Activated T-cell treated with anti-CD3 and anti-CD28 coated beads for 4 hours (primary cell): ENCODE measurements around the gene LDHD.

Experiments
- DNase-seq: peaks from one replicate; pipeline ENCODE4 v3.0.0-alpha.2; 2020

LDHD gene

DNA sequence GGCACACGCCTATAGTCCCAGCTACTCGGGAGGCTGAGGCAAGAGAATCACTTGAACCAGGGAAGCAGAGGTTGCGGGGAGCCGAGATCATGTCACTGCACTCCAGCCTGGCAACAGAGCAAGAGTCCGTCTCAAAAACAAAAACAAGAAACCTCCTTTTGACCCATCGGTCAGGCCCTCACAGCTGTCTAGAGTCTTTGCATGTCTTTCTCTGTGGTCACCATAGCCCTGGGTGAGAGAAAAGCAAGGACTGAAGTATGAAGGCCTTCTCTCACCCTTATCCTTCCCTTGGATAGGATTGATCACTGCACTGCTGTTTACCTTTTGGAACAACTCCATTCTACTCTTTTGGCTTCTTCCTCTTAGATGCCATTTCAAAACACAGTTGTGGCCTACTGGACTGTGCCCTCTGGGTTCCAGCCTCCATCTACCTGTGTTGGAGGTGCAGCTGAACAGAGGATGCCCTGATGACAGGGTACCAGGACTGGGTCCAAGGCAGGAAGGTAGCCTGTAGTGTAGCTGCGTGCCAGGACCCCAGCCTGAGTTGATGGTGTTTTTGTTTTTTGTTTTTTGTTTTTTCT lies 37.1 kb downstream of the LDHD start:
- DNase-seq, result no peak

DNA sequence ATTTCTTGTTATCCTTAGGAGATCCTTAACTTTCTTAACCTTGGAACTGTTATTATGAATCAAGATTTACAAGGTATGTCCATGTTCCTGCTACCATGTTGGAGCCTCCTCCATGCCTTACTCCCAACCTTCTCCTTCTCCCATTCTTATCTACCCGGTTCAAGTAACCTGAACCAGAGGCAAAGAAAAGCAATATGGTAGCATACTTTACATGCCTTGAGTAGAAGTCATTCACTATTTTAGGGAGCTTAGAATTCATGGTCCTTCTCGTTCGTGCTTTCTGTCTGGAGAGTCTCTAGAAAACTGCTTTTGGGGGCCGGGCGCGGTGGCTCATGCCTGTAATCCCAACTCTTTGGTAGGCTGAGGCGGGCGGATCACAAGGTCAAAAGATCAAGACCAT lies 37.7 kb downstream of the LDHD start:
- DNase-seq, result no peak

DNA sequence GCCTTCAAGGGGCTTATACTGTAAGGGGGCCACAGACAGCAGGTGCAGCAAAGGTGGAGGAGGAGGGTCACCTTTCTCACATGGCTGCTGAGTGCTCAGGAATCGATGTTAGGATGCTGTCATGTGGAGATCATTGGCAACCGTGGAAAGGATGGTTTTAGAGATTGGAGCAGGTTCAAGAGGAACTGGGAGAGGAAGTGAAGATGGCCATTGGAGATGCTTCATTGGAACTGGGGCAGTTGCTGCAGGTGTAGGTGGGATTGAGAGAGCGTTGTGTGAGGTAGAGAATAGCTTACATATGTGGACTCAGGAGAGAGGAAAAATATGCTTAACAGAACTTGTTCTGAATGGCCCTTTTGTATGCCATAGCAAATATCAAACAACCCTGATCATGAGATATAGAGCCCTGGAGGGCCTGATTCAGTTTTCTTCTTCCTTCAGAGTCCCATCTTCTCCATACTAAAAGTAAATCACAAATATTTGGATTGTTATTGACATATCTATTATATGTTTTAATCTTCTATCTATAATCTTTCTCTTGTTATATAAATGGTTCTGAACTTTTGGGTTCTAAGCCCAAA lies 40.8 kb downstream of the LDHD start:
- no peak for DNase-seq

DNA sequence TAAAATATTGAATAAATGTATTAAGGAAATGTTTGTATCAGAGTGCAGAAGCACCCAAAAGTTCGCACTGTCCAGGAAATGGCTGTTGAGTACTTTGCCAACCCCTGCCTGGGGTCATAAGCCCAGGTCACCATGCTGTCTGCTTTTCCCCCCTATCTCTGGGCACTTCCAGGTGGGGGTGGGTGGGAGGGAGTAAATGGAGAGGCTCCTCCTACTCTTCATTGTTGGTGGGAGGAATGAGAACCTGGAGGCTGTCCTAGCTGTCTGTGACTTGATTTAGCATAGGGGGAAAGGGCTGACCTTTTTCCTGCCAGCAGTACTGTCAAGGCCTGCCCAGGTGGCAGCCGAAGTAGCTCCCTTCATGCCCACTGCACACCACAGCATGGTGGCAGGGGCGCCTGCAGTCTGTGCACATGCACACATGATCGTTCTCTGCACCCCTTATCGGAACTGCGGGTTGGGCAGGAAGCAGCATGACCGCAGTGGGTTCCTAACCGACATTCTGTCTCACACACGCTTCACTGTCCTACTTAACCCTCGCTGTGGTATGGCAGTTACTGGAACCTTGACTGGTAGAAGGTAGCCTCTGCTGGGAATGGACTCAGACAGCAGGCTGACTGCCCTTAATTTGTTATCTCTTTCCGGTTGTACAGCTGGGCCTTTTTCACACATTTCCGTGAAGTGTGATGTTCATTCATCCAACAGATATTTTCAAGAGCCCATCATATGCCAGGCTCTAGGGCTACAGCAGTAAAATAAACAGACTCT lies 41.5 kb downstream of the LDHD start:
- peak; percentile 45 for DNase-seq

DNA sequence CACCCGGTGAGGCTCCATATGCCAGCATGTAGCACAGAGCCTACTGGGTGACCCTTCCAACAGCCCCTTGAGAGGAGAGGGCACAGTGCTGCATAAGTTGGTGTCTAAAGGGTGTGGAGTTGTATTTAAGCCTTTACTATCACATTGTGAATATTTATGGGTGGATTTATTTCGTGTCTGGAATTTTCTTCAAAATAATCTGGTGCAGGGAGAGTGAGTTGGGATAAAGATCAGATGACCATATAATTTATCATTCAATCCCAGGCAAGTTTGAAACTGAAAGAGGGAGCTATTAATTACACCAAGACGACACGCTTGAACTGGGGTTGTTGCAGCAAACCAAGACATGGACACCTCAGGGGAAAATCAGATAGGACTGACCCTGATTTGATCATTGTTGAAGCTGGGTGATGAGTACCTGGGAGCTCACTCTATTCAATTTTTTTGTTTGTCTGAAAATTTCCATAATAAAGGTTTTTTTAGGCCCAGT lies 42.2 kb downstream of the LDHD start:
- DNase-seq, result no peak

DNA sequence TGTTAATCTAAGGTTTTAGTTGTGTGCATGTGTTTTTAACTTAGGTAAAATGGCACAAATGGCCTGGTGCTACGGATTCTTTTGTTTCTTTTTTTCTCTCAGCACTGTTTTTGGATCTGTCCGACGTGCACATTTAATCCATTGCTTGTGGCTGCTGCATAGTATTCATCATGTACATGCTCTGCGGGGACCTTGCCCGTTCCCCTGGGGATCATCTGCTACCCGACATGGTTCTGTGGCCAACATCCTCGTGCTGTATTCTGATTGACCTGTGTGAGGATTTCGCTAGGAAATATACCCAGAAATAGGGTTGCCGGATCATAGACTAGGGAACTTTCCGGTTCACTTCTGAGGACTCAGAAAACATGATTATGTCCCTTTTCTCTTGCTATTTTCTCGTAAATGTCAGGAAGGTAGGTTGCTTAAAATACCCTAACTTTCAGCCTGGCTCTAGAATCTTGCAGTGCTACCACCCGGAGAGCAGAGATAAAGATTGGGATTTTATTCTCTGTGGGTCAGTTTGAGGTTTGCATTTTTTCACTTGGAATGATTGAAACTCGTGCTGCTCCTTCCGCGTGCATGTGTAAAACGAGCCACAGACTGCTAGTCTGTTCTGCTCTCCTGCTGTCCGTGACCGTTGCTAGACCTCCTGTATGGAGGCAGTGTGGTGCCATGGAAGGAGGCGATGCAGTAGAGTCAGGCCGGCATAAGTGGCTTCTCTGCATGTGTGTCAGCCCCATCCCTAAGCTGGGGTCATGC lies 42.9 kb downstream of the LDHD start:
- no peak for DNase-seq

DNA sequence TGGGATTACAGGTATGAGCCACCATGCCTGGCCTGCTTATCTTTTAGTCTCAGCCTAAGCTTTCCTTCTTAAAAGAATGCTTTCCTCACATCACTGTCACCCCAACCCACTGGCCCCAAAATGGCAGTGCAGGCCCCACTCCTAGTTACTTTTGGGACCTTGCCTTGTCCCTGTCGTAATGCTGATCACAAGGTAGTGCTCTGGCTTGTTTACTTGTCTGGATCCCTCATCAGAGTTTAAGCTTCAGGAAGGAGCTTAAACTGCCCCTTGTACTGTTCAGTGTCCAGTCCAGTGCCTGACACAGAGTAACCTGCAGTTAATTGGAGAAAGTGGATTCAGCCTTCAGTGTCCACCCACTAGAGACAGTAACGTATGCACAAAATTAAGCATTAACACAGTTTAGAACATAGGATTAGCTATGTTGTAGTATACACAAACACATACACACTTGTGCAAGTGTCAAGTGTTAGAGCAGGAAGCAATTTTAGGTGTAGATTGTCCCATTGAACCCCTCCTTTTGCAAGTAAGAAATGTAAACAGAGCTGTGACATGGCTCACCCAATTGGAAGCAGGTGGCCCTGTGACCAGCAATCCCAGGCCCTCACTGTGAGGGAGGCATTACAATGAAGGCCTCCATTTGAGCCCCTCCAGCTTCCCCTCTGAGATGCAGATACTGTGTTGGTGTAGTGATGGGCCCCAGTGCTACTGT lies 44.2 kb downstream of the LDHD start:
- no peak for DNase-seq

DNA sequence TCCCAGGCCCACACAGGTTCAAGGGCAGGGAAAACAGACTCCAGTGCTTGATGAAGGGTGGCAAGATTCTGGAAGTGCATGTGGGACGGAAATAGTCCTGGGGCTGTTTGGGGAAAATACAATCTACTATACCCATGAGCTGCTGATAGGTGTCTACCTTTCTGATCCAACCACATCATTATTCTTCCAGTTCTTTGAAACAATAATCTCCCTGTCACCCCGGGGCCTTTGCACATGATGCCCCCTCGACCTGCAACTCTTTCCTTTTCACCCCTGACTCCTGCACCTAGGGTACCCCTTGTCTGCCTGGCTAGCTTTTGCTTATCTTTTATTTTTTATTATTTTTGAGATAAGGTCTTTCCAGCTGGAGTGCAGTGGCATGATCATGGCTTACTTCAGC lies 45.0 kb downstream of the LDHD start:
- no peak for DNase-seq

DNA sequence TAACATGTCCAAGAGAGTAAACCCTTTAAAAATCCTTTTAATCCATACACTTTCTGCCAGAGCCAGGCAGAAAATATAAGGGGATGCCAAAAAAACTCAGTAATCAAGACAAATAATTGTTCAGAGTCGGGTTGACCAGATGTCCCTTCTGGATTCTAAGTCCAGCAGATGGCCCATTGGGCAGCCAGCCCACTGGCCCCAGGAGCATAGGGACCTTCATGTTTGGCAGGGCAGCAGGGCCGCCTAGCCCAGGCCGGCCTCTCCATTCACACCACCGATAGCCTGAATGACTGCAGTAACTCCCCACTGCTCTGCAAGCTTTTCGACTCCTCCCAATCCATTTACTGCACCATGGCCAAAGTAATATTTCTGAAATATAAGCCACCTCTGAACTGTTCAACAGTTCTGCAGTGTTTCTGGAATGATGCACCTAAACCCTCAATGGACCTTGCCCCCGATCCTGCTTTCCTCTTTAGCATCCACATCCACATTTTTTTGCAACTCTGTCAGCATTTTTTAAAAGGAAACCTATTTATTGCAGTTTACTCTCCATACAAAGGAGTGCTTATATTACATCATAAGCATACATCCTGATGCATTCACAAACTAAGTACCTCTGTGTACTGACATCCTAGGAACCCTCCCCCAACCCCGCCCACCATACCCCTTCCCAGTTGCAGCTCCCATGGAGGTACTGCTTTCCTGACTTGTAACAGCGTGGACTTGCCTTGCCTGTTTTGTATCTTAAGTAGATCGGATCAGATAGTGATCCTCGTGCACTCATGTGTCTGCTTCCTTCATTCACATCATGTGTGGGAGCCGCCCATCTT lies 46.4 kb downstream of the LDHD start:
- no peak for DNase-seq

DNA sequence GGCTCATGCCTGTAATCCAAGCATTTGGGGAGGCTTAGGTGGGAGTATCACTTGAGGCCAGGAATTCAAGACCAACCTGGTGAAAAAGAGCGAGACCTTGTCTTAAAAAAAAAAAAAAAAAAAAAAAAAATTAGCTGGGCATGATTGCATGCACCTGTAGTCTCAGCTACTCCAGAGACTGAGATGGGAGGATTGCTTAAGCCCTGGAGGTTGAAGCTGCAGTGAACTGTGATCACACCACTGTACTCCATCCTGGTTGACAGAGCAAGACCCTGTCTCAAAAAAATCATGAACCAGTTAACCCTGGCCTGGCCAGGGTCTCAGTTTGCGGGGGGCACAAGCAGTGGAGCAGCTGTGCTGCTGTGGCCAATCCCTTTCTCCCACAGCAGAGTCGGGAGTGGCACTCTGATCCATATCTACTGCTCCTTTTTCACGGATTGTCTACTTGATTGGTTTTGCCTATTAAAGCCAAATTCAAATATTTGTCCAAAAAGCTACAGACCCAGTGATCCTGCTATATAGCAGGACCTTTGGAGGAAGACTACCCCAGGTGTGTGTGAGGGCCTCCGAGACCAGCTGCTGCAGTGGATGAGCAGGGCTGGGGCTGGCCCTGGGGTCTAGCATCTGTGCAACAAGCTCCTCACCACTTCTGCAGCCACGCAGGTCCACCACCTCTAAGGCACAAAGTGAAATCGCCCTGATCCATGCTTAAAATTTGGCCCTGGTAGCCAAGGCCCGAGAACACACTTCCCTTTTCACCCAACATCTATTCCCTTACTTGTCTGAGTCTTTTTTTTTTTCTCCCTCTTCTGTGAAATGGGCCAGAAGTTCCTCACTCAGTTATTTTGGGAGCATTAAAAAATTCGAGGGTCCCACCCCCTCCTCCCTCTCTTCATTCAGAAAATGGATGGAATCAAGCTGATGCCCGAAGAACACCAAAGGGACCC lies 48.2 kb downstream of the LDHD start:
- no peak for DNase-seq

DNA sequence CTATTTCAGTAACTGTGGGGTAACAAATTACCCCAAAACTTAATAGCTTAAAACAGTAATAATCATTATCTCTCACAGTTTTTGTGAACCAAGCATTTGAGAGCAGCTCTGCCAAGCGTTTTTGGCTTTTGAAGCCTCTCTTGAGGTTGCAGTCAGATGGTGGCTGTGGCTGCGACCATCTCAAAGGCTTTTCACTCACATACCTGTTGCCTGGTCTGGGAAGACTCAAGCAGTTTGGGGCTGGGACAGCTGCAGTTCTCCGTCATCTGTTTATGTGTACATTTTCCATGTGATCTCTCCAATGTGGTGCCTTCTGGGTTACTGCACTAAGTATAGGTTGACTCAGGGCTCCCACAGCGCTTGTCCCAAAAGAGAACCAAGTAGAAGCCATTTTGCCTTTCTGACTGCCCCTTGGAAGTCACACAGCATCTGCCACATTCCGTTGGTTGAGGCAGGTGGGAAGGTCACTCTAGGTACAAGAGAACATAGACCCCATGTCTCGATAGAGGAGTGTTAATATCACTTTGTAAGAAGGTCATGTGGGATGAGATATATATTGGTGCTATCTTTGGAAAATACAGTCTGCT lies 49.6 kb downstream of the LDHD start:
- DNase-seq, result no peak

DNA sequence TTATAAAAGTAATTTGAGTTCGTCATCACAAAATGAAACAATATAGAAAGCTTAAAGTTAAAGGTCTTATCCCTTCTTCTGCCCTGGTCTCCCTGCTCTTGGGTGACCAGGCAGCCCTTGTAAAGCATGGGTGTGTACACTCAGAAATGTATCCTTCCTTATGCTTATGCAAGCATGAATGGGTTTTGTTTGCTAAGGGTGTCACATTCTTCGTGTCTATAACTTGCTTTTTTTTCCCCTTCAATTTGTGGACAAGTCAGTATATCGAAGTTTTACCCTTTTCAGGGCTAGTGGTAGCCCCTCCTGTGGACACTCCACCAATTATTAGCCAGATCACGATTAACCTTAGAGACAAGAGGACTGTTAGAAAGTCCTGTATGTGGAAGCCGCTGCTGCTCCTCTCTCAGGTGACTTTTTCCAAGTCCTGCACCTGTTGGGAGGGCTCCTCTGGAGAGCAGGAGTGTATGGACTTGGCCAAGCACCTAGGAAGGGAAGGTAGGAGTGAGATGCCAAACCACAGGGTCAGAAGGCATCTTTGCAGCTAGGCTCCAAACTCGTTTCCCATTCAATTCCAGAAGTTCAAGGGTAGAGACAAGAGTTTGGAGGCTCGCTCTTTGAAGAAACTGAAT lies 50.9 kb downstream of the LDHD start:
- no peak for DNase-seq

DNA sequence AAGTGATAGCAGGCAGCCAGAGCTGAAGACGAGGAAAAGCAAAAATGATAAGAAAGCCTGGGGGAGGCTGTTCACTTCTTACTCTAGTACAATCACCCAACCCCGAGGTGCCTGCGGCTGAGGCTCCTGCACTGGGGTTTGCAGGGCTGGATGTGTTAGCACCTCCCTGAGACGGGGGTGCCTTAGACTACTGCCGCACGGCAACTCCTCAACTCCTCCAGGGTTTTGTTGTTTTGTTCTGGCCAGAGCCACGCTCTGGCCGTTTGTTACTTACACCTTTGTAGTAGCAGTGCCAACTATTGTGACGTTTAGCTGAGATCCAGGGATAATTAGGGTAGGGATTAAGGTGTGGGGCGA lies 51.5 kb downstream of the LDHD start:
- no peak for DNase-seq

DNA sequence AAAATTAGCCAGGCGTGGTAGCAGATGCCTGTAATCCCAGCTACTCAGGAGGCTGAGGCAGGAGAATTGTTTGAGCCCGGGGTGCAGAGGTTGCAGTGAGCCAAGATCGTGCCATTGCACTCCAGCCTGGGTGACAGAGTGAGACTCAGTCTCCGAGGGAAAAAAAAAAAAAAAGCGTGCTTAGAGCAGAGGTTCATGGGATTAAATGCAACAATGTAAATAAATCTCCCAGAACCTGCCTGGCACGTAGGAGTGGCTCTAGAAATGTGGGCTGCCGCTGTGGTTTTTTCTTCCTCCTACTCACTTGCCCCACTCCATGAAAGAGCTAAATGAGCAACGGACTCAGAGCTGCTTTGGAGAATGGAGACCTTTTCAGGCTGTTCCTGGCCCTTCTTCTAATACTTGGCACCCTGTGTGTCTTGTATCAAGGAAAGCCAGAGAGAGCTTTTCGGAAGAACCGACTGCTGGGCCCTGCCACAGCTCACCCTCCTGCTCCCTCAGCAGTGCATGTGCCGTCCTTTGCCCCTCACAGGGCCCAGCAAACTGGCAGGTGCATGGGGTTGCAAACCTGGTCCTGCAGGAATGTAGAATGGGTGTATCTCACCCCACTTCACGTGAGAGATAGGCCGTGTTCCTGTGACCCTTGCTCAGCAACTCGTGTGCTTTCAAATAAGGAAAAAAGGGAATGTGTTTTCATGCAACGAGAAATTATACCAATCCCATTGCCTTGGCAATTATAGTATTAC lies 52.0 kb downstream of the LDHD start:
- no peak for DNase-seq

DNA sequence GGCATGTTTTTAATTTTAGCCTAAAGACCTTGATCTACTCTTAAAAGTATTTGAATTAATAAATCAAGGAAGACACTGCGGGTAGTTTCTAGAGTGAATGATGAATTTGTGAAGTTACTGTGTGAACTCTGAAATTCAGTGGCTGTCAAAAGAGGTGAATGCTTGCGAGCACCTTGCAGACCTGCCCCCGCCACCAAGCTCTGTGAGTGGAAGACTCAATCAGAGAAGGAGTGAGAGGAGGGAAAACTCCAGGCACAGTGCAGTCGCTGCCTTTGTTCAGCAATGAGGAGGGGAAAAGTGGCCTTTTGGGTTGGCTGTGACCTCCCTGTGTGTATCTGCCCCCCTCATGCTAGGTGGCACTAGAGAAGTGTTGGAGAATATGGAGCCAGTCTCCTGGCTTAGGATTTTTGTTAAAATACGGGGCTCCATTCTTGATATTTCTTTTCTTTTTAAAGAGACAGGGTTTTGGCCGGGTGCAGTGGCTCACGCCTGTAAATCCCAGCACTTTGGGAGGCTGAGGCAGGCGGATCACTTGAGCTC lies 53.0 kb downstream of the LDHD start:
- DNase-seq, result no peak

DNA sequence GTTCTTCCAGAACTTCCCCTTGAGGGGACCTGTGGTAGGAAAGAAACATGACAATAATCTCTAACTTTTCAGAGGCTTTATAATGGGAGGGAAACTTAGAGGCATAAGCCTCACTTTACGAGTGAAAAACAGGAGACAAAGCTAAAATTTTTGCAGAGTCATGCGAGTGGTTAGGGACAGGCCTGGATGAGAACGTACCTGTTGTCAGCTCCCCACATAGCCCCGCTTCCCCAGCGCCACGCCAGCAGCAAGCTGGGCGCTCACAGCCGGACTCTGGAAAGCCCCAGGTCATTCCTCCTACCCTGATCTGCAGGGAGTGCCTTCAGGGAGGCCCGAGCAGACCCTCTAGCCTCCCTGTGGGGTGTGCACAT lies 53.6 kb downstream of the LDHD start:
- no peak for DNase-seq

DNA sequence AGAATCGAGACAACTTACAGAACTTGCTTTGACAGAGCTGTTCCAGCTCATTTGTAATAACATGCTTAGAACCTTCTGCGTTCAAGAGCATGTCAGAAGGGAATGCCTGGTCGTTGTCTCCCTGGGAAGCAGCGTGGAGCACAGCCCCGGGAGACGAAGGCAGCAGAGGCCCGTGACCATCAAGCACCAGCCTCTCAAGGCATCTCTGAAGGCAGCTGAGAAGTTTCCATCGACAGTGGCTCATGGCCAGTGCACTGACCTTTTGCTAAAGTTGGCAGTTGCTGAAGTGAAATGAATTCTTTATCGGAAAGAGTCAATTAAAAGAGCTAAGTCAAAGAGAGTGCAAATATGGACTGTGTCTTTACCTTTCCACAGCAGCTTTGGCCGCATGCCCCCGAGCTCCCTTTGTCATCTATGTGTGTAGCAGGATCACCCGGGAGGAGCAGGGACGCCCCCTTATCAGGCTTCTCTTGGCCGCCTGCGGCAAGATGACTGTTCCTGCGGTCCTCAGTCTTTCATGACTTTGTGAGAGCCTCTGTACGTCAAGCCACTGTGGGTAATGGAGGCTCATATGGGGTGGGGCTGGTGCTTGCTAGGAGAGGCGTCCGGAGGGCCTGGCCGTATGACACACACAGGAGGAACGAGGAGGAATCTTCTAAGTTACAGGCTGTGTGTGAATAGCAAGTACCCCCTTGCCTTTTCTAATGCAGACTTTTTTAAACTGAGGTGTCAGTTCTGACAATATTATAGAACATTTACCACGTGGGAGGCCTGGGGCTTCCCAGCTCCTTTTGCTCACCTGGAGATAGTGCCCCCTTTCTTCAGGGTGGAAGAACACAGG lies 54.2 kb downstream of the LDHD start:
- DNase-seq, result no peak
